Measurements from ENCODE around the gene PLPP7. TPM values are rescaled to one million over a fixed set of nuclear protein-coding genes. Genes with fewer than 3 reads are reported as not detected.
A peak's percentile ranks its signal among the peaks of the same experiment; 100 is the strongest.

PLPP7 gene
- total RNA-seq, 2 experiments from 2014 or later, result 0.42 to 0.65 TPM

- no peaks in the 10 kb centered on the region for H3K27me3 Mint-ChIP-seq
- POLR2A ChIA-PET, result interaction anchor here (0.7 to 14.7 kb wide), 6 partner anchors 9 to 202 kb away, joined by 3 to 594 read pairs (median 6); partner anchors contain the start of gene NUP214
These were observed 17.3 kb upstream of the PLPP7 start for GRCh38 chr9:131272212-131272611.

GRCh38 chr9:131273146-131273855 is 16.2 kb upstream of the PLPP7 start:
- Mint-ChIP-seq H3K4me3 (peak overlapping the region; percentile 100), H3K4me1 (peaks cover 36% of the 10 kb centered on the region), H3K36me3 (peaks cover 52% of the 10 kb centered on the region), H3K27me3 (no peaks in the 10 kb centered on the region), H3K9me3 (no peaks in the 10 kb centered on the region), H3K27ac (peak overlapping the region; percentile 99)
- DNase-seq (peak; percentile 56), ATAC-seq (ENCODE audit: low read depth) (no peak)
- POLR2A ChIA-PET, result interaction anchor here (0.6 to 14.7 kb wide), 7 partner anchors 9 to 122 kb away, joined by 3 to 594 read pairs (median 6); no protein-coding TSS in a partner anchor

More at GRCh38 chr9:131272212-131272611, 17.3 kb upstream of the PLPP7 start:
- DNase-seq (peak; percentile 46), ATAC-seq (ENCODE audit: low read depth) (no peak)
- H3K4me1 Mint-ChIP-seq, result peaks cover 36% of the 10 kb centered on the region
- peaks cover 52% of the 10 kb centered on the region for H3K36me3 Mint-ChIP-seq
- H3K9me3 Mint-ChIP-seq, result no peaks in the 10 kb centered on the region
- peak overlapping the region; percentile 100 for H3K4me3 Mint-ChIP-seq
- peak overlapping the region; percentile 99 for H3K27ac Mint-ChIP-seq

GRCh38 chr9:131273856-131274673 is 15.5 kb upstream of the PLPP7 start:
- peak overlapping the region; percentile 100 for H3K4me3 Mint-ChIP-seq
- peak; percentile 54 for DNase-seq
- POLR2A ChIA-PET, result interaction anchor here (0.8 to 14.7 kb wide), 7 partner anchors 7 to 148 kb away, joined by 3 to 594 read pairs (median 13); no protein-coding TSS in a partner anchor

GRCh38 chr9:131274674-131275331 is 14.7 kb upstream of the PLPP7 start:
- POLR2A ChIA-PET, result interaction anchor here (0.8 to 14.7 kb wide), 7 partner anchors 8 to 149 kb away, joined by 3 to 594 read pairs (median 13); no protein-coding TSS in a partner anchor
- Mint-ChIP-seq H3K36me3 (peaks cover 50% of the 10 kb centered on the region), H3K4me3 (peak overlapping the region; percentile 100)

More at GRCh38 chr9:131273856-131274673, 15.5 kb upstream of the PLPP7 start:
- H3K27ac Mint-ChIP-seq, result peak overlapping the region; percentile 99
- peaks cover 52% of the 10 kb centered on the region for H3K36me3 Mint-ChIP-seq
- H3K4me1 Mint-ChIP-seq, result peaks cover 41% of the 10 kb centered on the region
- no peak for ATAC-seq (ENCODE audit: low read depth)
- H3K27me3 Mint-ChIP-seq, result no peaks in the 10 kb centered on the region
- H3K9me3 Mint-ChIP-seq, result no peaks in the 10 kb centered on the region

GRCh38 chr9:131275332-131276093 is 14.0 kb upstream of the PLPP7 start:
- POLR2A ChIA-PET, result interaction anchor here (0.8 to 14.7 kb wide), 4 partner anchors 8 to 150 kb away, joined by 3 to 594 read pairs (median 66); no protein-coding TSS in a partner anchor
- Mint-ChIP-seq H3K36me3 (peaks cover 47% of the 10 kb centered on the region), H3K9me3 (no peaks in the 10 kb centered on the region), H3K27me3 (peaks cover 2% of the 10 kb centered on the region), H3K4me3 (peak overlapping the region; percentile 100), H3K4me1 (peaks cover 35% of the 10 kb centered on the region), H3K27ac (peak overlapping the region; percentile 99)
- no peak for ATAC-seq (ENCODE audit: low read depth)
- DNase-seq, result peak; percentile 66

More at GRCh38 chr9:131274674-131275331, 14.7 kb upstream of the PLPP7 start:
- no peaks in the 10 kb centered on the region for H3K9me3 Mint-ChIP-seq
- DNase-seq, result peak; percentile 61
- no peak for ATAC-seq (ENCODE audit: low read depth)
- H3K27ac Mint-ChIP-seq, result peak overlapping the region; percentile 99
- H3K27me3 Mint-ChIP-seq, result no peaks in the 10 kb centered on the region
- peaks cover 39% of the 10 kb centered on the region for H3K4me1 Mint-ChIP-seq

DNA sequence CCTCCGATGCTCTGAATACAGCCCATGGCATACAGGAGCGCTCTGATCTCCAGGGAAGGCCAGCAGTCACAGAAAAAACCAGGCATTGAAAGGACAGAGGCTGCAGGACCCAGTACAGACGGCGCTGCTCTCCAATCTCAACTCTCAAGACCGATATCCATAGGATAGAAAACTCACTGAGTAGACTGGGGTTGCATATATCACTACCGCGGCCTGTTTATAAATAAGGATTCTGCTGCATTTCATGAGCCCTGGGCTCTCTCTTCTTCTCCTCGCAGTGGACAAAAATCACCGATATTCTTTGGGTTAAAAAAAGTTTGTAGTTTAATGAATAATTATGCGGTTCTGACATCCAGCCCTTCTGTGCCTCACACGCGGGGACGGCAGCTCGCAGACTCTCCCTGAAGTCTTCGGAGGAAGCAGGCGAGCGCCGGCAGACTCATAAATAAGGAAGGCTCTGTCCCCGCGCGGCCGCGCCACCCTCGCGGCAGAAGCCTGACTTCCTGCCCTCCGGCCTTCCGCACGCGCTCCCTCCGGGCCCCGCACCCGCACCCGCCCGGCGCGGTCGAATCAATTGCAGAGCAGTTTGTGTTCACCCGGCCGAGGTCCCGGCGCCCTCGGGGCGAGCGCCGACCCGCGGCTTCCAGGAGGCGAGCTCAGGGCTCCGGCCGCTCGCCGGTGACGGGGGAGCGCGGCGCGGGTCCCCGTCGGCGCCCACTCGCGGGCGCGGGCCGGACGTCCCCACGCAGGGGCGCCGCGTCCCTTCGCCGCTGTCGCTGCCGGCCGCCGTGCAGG is 13.2 kb upstream of the PLPP7 start, which contains the start of gene FAM78A:
FAM78A (minus strand) TSS at position 417 of the 795 bp plus-strand sequence; CDS start at position 86, 331 bp downstream.
- Mint-ChIP-seq H3K27ac (peak within 1 kb of the TSS; percentile 99), H3K4me1 (peaks cover 28% of the 10 kb centered on the region), H3K9me3 (no peaks in the 10 kb centered on the region), H3K4me3 (peak within 1 kb of the TSS; percentile 100), H3K27me3 (peaks cover 9% of the 10 kb centered on the region), H3K36me3 (peaks cover 45% of the 10 kb centered on the region)
- ATAC-seq (ENCODE audit: low read depth), result no peak
- POLR2A ChIA-PET, result interaction anchor here (0.9 to 14.7 kb wide), 4 partner anchors 9 to 39 kb away, joined by 6 to 594 read pairs (median 66); no protein-coding TSS in a partner anchor
- DNase-seq, result peak; percentile 73

- ATAC-seq (ENCODE audit: low read depth), result peak; percentile 24
These were observed 12.6 kb upstream of the PLPP7 start for GRCh38 chr9:131276891-131277286.

DNA sequence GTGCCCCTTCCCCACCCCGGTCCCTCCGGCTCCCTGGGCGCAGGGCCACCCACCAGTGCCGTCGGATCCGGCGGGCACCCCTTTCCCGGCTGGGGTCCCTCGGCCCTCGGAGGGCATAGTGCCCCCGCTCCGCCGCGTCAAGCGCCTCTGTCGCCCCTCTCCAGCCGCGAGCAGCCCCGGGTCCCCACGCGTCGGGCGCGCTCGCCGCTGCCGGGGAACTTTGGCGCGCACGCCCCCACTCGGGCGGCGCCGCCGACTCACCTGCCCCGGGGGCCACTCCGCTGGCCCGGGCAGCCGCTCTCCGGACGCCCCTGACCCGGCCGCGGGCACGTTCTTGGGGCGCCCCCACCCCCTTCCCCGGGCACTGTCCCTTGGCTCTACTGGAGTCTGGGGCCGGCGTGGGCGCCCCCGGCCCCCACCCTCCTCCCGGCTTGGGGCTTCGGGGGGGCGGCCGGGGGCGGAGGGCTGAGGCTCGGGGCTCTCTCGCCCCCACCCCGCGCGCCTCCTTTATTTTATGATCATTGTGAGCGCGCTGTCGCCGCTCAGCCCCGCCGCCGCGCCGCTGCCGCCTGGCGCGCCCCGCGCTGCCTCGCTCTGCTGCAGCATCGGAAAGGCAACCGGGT is 12.1 kb upstream of the PLPP7 start:
- peak overlapping the region; percentile 19 for H3K4me3 Mint-ChIP-seq
- ATAC-seq (ENCODE audit: low read depth) (peak; percentile 9), DNase-seq (peak; percentile 70)
- H3K27ac Mint-ChIP-seq, result no peak overlapping the region
- peaks cover 36% of the 10 kb centered on the region for H3K36me3 Mint-ChIP-seq
- peaks cover 18% of the 10 kb centered on the region for H3K27me3 Mint-ChIP-seq
- POLR2A ChIA-PET, result interaction anchor here (0.6 to 14.7 kb wide), 8 partner anchors 9 to 40 kb away, joined by 5 to 594 read pairs (median 33); no protein-coding TSS in a partner anchor
- no peaks in the 10 kb centered on the region for H3K9me3 Mint-ChIP-seq
- peaks cover 24% of the 10 kb centered on the region for H3K4me1 Mint-ChIP-seq

More at GRCh38 chr9:131276891-131277286, 12.6 kb upstream of the PLPP7 start:
- peak overlapping the region; percentile 67 for H3K27ac Mint-ChIP-seq
- peaks cover 13% of the 10 kb centered on the region for H3K27me3 Mint-ChIP-seq
- POLR2A ChIA-PET, result interaction anchor here (0.6 to 14.7 kb wide), 5 partner anchors 10 to 40 kb away, joined by 5 to 594 read pairs (median 23); no protein-coding TSS in a partner anchor
- H3K36me3 Mint-ChIP-seq, result peaks cover 40% of the 10 kb centered on the region
- H3K4me1 Mint-ChIP-seq, result peaks cover 24% of the 10 kb centered on the region
- no peaks in the 10 kb centered on the region for H3K9me3 Mint-ChIP-seq
- peak overlapping the region; percentile 30 for H3K4me3 Mint-ChIP-seq
- peak; percentile 69 for DNase-seq

DNA sequence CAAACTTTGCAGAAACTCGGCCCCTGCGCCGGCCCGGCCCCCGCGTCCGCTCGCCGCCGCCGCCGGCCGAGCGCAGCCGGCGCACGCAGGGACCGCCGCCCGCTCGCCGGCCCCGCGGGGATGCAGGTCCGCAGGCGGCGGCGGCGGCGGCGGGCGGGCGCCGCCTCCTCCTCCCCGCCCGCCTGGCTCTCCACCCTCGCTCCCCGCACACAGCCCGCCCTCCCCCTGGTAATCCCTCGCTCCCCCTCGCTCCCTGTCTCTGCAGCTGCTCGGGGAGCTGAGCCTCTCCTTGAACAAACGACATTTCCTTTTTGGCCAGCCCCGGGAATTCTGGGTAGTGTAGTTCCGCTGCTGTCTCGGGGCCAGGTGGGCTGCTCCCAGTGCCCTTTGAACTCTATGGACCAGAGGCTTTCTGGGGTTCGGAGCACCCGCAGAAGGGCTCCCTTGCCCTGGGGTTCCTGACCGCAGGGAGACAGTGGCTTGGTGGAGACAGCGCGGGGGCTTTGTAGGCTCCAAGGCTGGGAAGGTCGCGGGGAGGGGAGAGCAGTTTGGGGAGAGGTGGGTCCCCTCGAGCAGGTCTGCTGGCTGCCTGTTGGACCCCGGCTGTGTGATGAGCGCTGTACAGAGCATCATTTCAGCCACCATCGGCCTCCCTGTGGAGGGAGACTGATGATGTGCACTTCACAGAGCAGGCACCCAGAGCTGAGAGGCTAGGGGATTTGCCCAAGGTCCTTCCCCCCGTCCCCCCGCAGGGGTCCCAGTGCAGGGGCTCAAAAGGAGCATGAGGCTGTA is 11.4 kb upstream of the PLPP7 start:
- Mint-ChIP-seq H3K27me3 (peaks cover 18% of the 10 kb centered on the region), H3K9me3 (no peaks in the 10 kb centered on the region), H3K27ac (peak overlapping the region; percentile 93), H3K4me3 (peak overlapping the region; percentile 83), H3K36me3 (peaks cover 32% of the 10 kb centered on the region), H3K4me1 (peaks cover 23% of the 10 kb centered on the region)
- POLR2A ChIA-PET, result interaction anchor here (0.5 to 3.1 kb wide), 13 partner anchors 9 to 173 kb away, joined by 3 to 43 read pairs (median 8); partner anchors contain the start of genes NUP214 and PLPP7
- ATAC-seq (ENCODE audit: low read depth) (peak; percentile 44), DNase-seq (peak; percentile 71)

DNA sequence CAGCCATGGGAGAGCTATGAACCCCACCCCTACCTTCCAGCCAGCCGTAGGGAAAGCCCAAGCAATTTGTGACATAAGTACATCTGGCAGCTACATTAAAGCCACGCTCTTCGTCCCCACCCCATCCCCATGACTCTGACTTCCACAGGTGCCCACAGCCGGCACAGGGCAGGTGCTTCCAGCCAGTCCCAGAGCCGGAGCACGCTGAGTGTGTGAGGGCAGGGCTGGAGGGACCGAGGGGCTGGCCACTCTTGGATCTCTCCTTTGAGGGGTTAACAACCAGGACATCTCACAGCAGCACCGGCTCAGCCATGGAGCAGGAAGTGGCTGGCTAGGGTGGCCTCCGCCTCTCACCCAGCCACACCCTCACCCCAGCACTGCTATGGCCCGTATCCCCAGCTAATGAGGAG is 10.8 kb upstream of the PLPP7 start:
- H3K27ac Mint-ChIP-seq, result peak overlapping the region; percentile 93
- no peaks in the 10 kb centered on the region for H3K9me3 Mint-ChIP-seq
- H3K27me3 Mint-ChIP-seq, result peaks cover 24% of the 10 kb centered on the region
- ATAC-seq (ENCODE audit: low read depth) (peak; percentile 35), DNase-seq (no peak)
- peaks cover 26% of the 10 kb centered on the region for H3K36me3 Mint-ChIP-seq
- peak overlapping the region; percentile 83 for H3K4me3 Mint-ChIP-seq
- POLR2A ChIA-PET, result interaction anchor here (0.7 to 3.1 kb wide), 11 partner anchors 9 to 153 kb away, joined by 4 to 43 read pairs (median 8); partner anchors contain the start of genes NUP214 and PLPP7
- peaks cover 23% of the 10 kb centered on the region for H3K4me1 Mint-ChIP-seq
